ENCODE results near the gene GREM1. TPM values are rescaled to one million over a fixed set of nuclear protein-coding genes. Genes with fewer than 3 reads are reported as not detected.

Gene GREM1
- total and polyA plus RNA-seq, 2 of the 4 experiments (the other 2 are of a cell fraction): 848 to 852 TPM

- H2AFZ ChIP-seq (replicated peaks; ENCODE audit: low read length, poor library complexity): no peak overlapping the region
- no peaks in the 10 kb centered on the region for H3K9me3 ChIP-seq (ENCODE audit: control insufficient read depth, insufficient read depth, low read length)
- H3K27me3 ChIP-seq (ENCODE audit: control insufficient read depth, insufficient read depth, low read length): no peaks in the 10 kb centered on the region; the same call in 1 of the 2 replicates
- H3K56ac ChIP-seq (ENCODE audit: extremely low read depth, insufficient read depth, low read length): no peak overlapping the region
- H3K4me2 ChIP-seq (ENCODE audit: low read depth, low read length): no peak overlapping the region
- no peak overlapping the region for H3K4me3 ChIP-seq (ENCODE audit: insufficient read depth, low read depth, low read length)
- H2BK15ac ChIP-seq (ENCODE audit: low read depth, low read length): no peak overlapping the region; the same call in 2 of the 3 replicates
- H2BK20ac ChIP-seq (ENCODE audit: low read depth, low read length): no peak overlapping the region
- no peak overlapping the region for H4K5ac ChIP-seq (ENCODE audit: low read depth, low read length)
- no peak overlapping the region for H3K18ac ChIP-seq (ENCODE audit: low read depth, low read length)
- no peak overlapping the region for H4K91ac ChIP-seq (ENCODE audit: insufficient read depth, low read depth, low read length)
- H3K9ac ChIP-seq (ENCODE audit: low read depth, low read length): no peak overlapping the region
- no peak overlapping the region for H2BK120ac ChIP-seq (ENCODE audit: low read depth, low read length)
- in situ Hi-C loops (cut with MboI; ENCODE audit: low sequenced_read_pairs): no loop called here
- CTCF ChIA-PET: interaction anchor here (1.0 kb wide), 1 partner anchor 10 kb away, joined by 4 read pairs; no protein-coding TSS in a partner anchor
- no peak overlapping the region for H3K23ac ChIP-seq (ENCODE audit: low read depth, low read length)
- H2BK5ac ChIP-seq (ENCODE audit: low read depth, low read length, poor library complexity, severe bottlenecking): no peak overlapping the region
- no peak for TF ChIP-seq CEBPB (IDR thresholded peaks at IDR 0.05; ENCODE audit: low read depth, low read length)
- no peak for TF ChIP-seq RFX5 (IDR thresholded peaks at IDR 0.05; ENCODE audit: low read depth, low read length)
- no peak for TF ChIP-seq SMC3 (IDR thresholded peaks at IDR 0.05; ENCODE audit: low read depth, low read length)
- TF ChIP-seq BHLHE40 (IDR thresholded peaks at IDR 0.05; ENCODE audit: low read depth, low read length): no peak
- TF ChIP-seq MXI1 (IDR thresholded peaks at IDR 0.05; ENCODE audit: borderline replicate concordance, low read depth, low read length): no peak
- no peak for TF ChIP-seq RCOR1 (IDR thresholded peaks at IDR 0.05; ENCODE audit: insufficient replicate concordance, low read length)
- TF ChIP-seq, protein P1, sequence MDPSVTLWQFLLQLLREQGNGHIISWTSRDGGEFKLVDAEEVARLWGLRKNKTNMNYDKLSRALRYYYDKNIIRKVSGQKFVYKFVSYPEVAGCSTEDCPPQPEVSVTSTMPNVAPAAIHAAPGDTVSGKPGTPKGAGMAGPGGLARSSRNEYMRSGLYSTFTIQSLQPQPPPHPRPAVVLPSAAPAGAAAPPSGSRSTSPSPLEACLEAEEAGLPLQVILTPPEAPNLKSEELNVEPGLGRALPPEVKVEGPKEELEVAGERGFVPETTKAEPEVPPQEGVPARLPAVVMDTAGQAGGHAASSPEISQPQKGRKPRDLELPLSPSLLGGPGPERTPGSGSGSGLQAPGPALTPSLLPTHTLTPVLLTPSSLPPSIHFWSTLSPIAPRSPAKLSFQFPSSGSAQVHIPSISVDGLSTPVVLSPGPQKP (IDR thresholded peaks at IDR 0.05; ENCODE audit: borderline replicate concordance, low read depth, low read length): no peak
- TF ChIP-seq POLR2A (IDR thresholded peaks at IDR 0.05; ENCODE audit: low read depth, low read length): no peak
- no peak for TF ChIP-seq CHD1 (IDR thresholded peaks at IDR 0.05; ENCODE audit: low read depth, low read length)
- TF ChIP-seq, protein P2, sequence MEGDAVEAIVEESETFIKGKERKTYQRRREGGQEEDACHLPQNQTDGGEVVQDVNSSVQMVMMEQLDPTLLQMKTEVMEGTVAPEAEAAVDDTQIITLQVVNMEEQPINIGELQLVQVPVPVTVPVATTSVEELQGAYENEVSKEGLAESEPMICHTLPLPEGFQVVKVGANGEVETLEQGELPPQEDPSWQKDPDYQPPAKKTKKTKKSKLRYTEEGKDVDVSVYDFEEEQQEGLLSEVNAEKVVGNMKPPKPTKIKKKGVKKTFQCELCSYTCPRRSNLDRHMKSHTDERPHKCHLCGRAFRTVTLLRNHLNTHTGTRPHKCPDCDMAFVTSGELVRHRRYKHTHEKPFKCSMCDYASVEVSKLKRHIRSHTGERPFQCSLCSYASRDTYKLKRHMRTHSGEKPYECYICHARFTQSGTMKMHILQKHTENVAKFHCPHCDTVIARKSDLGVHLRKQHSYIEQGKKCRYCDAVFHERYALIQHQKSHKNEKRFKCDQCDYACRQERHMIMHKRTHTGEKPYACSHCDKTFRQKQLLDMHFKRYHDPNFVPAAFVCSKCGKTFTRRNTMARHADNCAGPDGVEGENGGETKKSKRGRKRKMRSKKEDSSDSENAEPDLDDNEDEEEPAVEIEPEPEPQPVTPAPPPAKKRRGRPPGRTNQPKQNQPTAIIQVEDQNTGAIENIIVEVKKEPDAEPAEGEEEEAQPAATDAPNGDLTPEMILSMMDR (conservative IDR thresholded peaks at IDR 0.05; ENCODE audit: low read depth, low read length): no peak
- no peak for TF ChIP-seq NFE2L2 (IDR thresholded peaks at IDR 0.05; ENCODE audit: low read depth, low read length)
- TF ChIP-seq RAD21 (IDR thresholded peaks at IDR 0.05; ENCODE audit: low read length): no peak
- TF ChIP-seq FOS (IDR thresholded peaks at IDR 0.05; ENCODE audit: low read depth, low read length): no peak
- TF ChIP-seq, protein P3, sequence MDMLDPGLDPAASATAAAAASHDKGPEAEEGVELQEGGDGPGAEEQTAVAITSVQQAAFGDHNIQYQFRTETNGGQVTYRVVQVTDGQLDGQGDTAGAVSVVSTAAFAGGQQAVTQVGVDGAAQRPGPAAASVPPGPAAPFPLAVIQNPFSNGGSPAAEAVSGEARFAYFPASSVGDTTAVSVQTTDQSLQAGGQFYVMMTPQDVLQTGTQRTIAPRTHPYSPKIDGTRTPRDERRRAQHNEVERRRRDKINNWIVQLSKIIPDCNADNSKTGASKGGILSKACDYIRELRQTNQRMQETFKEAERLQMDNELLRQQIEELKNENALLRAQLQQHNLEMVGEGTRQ (IDR thresholded peaks at IDR 0.05; ENCODE audit: low read depth, low read length): no peak
- H2AK9ac ChIP-seq (replicated peaks; ENCODE audit: low read depth, low read length, poor library complexity): no peak overlapping the region
- H3K27ac ChIP-seq (ENCODE audit: insufficient read depth, low read length): no peak overlapping the region
- peaks cover 9% of the 10 kb centered on the region; the same call in 1 of the 2 replicates for H3K4me1 ChIP-seq (ENCODE audit: control insufficient read depth, insufficient read depth, low read length)
- BruUV-seq (replicated peaks): no TSS peak
- H3K9me1 ChIP-seq (ENCODE audit: insufficient read depth, low read length): peaks cover 5% of the 10 kb centered on the region
- dilution Hi-C loops (cut with HindIII; ENCODE audit: low sequenced_read_pairs, unreplicated experiment): no loop called here
- no peaks in the 10 kb centered on the region for H4K20me1 ChIP-seq (ENCODE audit: insufficient read depth, low read length)
- WGBS, 2 experiments (ENCODE audit: extremely low coverage in 2 of 2, insufficient read length in 1 of 2): 73% methylated on average over 2 of the region's 8 CpGs; no CpG with 5 or more reads in 1 of the 2 experiments
- POLR2A ChIA-PET (ENCODE audit: unreplicated experiment): interaction anchor here (0.7 kb wide), 1 partner anchor 10 kb away, joined by 3 read pairs; no protein-coding TSS in a partner anchor
- no peak for DNase-seq
- no peaks in the 10 kb centered on the region for H3K36me3 ChIP-seq (ENCODE audit: control insufficient read depth, insufficient read depth, low read length)
- no peak overlapping the region for H4K8ac ChIP-seq (ENCODE audit: low read depth in 2 of 2, low read length in 2 of 2)
- intact Hi-C loops (cut with micrococcal nuclease): no loop called here
- H3K79me1 ChIP-seq (ENCODE audit: low read depth in 1 of 2, low read length in 2 of 2): 0 out of 4 replicates have a peak, but pooled peaks cover 0 to 3% of the 10 kb centered on the region in 2 experiments
- ATAC-seq (ENCODE audit: low read depth): peak; percentile 44
- H2AK5ac ChIP-seq (ENCODE audit: low read depth, low read length): no peak overlapping the region
- no peak overlapping the region; the same call in 1 of the 2 replicates for H3K14ac ChIP-seq (replicated peaks; ENCODE audit: low read depth, low read length)
- no peak overlapping the region for H3K4ac ChIP-seq (ENCODE audit: low read depth, low read length)
These were observed 26.7 kb upstream of the GREM1 start for GRCh38 chr15:32690941-32691688.
